Measurements from ENCODE around the gene MLN. TPM values are rescaled to one million over a fixed set of nuclear protein-coding genes. Genes with fewer than 3 reads are reported as not detected.
A peak's percentile ranks its signal among the peaks of the same experiment; 100 is the strongest.

Gene MLN
- total RNA-seq, 1 donor from 2014 or later, result not detected

DNA sequence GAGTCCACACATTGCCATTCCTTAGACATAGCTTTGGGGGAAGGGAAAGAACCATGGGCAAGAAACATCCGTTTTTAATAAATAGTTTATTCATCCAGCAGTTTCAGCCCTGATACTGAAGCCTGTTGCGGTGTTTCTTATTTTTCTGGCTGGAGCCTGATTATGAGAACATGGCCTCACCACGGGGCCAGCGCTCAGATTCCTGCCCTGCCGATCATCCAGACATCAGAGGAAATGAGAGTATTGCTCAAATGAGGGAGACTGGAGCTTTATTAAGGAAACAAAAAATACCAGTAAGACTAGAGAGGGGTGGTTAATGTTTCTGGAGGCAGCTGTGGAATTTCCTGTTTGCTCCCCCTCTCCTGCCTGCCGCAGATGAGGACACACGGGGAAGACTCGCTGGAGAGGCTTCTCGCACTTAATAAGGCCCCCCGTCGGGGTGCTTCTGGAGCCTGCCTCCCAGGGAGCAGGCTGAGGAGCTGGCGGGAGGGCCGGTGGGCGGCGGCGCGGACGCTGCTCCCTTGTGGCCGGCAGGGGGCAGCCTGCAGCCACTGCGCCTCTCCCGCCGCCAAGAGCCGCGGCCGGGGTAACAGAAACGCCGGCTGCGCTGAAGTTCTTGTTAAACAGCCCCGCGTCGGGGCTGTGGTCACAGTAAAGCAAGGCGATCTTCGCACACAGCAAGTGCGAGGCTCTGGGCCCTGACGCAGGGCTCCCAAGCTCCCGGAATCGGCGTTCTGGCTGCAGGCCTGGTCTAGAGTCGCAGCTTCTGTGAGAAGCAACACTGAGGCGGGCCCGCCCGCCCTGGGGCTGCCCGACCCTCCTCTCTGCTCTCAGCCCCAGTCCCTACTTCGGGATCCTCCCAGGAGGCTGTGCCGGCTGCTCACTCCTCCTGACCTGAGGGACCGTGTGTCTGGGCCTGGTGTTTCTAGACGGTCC, 32.4 kb downstream of the MLN start:
- TF ChIP-seq, protein P1, sequence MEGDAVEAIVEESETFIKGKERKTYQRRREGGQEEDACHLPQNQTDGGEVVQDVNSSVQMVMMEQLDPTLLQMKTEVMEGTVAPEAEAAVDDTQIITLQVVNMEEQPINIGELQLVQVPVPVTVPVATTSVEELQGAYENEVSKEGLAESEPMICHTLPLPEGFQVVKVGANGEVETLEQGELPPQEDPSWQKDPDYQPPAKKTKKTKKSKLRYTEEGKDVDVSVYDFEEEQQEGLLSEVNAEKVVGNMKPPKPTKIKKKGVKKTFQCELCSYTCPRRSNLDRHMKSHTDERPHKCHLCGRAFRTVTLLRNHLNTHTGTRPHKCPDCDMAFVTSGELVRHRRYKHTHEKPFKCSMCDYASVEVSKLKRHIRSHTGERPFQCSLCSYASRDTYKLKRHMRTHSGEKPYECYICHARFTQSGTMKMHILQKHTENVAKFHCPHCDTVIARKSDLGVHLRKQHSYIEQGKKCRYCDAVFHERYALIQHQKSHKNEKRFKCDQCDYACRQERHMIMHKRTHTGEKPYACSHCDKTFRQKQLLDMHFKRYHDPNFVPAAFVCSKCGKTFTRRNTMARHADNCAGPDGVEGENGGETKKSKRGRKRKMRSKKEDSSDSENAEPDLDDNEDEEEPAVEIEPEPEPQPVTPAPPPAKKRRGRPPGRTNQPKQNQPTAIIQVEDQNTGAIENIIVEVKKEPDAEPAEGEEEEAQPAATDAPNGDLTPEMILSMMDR (IDR thresholded peaks at IDR 0.05; ENCODE audit: unreplicated experiment), result peak; percentile 96
- Mint-ChIP-seq H3K4me3 (ENCODE audit: unreplicated experiment) (peak overlapping the region; percentile 62), H3K4me1 (ENCODE audit: unreplicated experiment) (peaks cover 22% of the 10 kb centered on the region), H3K27ac (ENCODE audit: unreplicated experiment) (peak overlapping the region; percentile 82), H3K9me3 (ENCODE audit: unreplicated experiment) (no peaks in the 10 kb centered on the region), H3K36me3 (ENCODE audit: low read depth, unreplicated experiment) (peaks cover 36% of the 10 kb centered on the region), H3K27me3 (ENCODE audit: unreplicated experiment) (no peaks in the 10 kb centered on the region)
- DNase-seq (ENCODE audit: low spot score), result peak; percentile 84

DNA sequence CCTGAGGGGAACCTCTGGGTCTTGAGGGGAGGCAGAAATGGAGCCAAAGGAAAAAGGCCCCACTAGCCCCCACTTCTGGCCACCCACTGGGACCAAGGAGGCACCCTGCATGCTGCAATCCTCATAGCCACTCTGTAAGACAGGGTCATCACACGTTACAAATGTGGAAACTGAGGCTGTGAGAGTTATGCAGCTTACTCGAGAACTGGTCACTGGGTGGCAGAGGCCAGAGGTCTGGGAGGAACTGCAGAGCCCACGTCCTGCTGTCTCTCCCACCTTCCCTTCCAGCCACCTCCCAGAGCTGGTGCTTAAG, 33.0 kb downstream of the MLN start:
- no peaks in the 10 kb centered on the region for H3K9me3 Mint-ChIP-seq (ENCODE audit: unreplicated experiment)
- H3K4me1 Mint-ChIP-seq (ENCODE audit: unreplicated experiment), result peaks cover 22% of the 10 kb centered on the region
- H3K4me3 Mint-ChIP-seq (ENCODE audit: unreplicated experiment), result no peak overlapping the region
- H3K27me3 Mint-ChIP-seq (ENCODE audit: unreplicated experiment), result no peaks in the 10 kb centered on the region
- no peak for DNase-seq (ENCODE audit: low spot score)
- TF ChIP-seq, protein P1 (IDR thresholded peaks at IDR 0.05; ENCODE audit: unreplicated experiment), result no peak
- H3K27ac Mint-ChIP-seq (ENCODE audit: unreplicated experiment), result no peak overlapping the region
- H3K36me3 Mint-ChIP-seq (ENCODE audit: low read depth, unreplicated experiment), result peaks cover 30% of the 10 kb centered on the region

DNA sequence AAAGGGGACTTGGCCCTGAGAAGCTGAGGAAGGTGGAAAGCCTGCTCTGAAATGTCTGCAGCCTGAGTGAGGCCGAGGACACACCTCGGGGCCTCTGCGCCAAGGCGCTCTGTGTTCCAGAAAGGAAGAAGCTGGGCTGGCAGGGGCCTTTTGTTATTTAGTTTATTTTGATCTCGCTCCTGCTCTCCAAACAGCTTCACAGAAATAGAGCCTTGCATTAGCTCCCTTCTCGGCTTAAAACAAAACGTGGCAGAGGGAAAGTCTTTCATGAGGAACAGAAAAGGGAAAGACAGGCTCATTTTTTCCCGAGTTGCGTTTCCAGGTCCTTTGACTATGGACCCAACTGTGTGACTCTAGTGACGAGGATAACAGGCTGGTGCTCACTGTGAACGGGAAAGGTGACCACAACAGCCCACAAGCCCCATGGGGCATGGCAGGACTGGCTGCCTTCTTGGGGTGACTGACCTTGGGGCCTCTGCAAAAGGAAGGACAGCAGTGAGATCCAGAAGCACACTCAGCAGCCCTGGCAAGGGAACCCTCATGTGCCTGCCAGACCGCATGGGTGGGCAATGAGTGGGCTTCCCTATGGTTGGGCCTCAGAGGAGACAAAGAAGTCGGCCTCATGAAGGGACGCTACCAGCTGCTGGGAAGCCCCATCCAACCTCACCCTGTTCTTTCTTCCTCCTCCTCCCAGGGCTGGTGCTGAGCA, 33.5 kb downstream of the MLN start:
- Mint-ChIP-seq H3K4me3 (ENCODE audit: unreplicated experiment) (no peak overlapping the region), H3K36me3 (ENCODE audit: low read depth, unreplicated experiment) (peaks cover 25% of the 10 kb centered on the region), H3K9me3 (ENCODE audit: unreplicated experiment) (no peaks in the 10 kb centered on the region), H3K4me1 (ENCODE audit: unreplicated experiment) (peaks cover 22% of the 10 kb centered on the region), H3K27me3 (ENCODE audit: unreplicated experiment) (no peaks in the 10 kb centered on the region), H3K27ac (ENCODE audit: unreplicated experiment) (no peak overlapping the region)
- TF ChIP-seq, protein P1 (IDR thresholded peaks at IDR 0.05; ENCODE audit: unreplicated experiment), result no peak
- DNase-seq (ENCODE audit: low spot score), result no peak

DNA sequence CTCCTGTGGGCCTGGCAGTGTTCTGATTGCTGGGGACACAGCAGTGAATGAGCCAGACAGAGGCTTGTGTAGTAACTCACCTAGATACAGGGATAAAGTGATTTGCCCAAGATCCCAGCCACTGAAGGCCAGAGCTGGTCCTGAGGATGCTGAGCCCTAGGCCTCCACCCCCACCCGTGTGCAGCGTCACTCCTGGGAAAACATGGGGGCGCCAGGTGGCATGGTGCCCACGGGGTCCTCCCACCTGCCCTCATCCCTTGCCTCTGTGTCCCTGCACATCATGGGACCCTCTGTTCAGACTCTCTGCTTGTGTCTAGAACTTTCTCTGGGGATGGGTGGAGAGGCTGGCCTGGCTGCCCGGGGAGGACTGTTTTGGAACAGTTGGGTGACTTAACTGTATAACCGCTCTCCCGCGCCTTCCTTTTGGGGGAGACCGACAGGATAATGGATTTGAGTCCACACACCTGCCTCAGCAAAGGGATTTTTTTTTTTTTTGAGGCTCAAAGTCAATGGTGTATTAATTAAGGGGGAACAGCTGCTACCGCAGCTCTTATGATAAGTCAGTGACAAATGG, 34.5 kb downstream of the MLN start:
- TF ChIP-seq, protein P1 (IDR thresholded peaks at IDR 0.05; ENCODE audit: unreplicated experiment), result no peak
- H3K27me3 Mint-ChIP-seq (ENCODE audit: unreplicated experiment), result no peaks in the 10 kb centered on the region
- H3K9me3 Mint-ChIP-seq (ENCODE audit: unreplicated experiment), result no peaks in the 10 kb centered on the region
- peaks cover 19% of the 10 kb centered on the region for H3K36me3 Mint-ChIP-seq (ENCODE audit: low read depth, unreplicated experiment)
- no peak overlapping the region for H3K27ac Mint-ChIP-seq (ENCODE audit: unreplicated experiment)
- peaks cover 22% of the 10 kb centered on the region for H3K4me1 Mint-ChIP-seq (ENCODE audit: unreplicated experiment)
- no peak for DNase-seq (ENCODE audit: low spot score)
- H3K4me3 Mint-ChIP-seq (ENCODE audit: unreplicated experiment), result no peak overlapping the region

Measured in endothelial cell (in vitro differentiated cells).